NCI-H2029 (cell line): ENCODE data around the gene NAGPA.
"Not testable (repeated sequence)": the region's sequence is repeated elsewhere in the genome, so short reads cannot be mapped to it uniquely, and the experiment has no call there.

Experiments
- DNase-seq: peaks from one replicate; lab custom pipeline; 2025; lab: John Stamatoyannopoulos, UW

The NAGPA gene

GRCh38 chr16:5033256-5034166 is at the start of gene NAGPA:
TSS of gene NAGPA (minus strand) at chr16:5033935. CDS start at chr16:5033914, 21 bp downstream.
- DNase-seq = peak; percentile 57

- not testable (repeated sequence) for DNase-seq
Measured at GRCh38 chr16:5080996-5081395, 47.3 kb upstream of the NAGPA start.

DNA sequence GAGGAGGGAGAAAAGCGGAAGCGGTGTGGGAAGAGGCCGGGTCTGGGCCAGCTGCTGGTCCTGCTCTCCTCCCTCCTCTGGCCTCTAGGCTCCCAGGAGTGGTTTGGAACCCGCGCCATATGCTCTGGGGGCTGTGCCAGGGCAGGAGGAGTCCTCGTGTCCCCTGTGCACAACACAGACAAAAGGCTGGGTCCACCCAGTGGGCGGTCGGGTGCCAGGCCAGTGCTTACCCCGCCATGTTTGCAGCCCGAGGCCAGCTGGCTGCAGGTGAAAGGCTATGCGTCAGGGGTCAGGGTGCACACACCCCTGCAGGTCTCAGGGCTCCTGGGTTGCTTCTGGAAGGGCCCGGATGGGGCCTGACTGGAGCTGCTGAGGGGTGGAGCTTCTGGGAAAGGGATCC is 46.7 kb upstream of the NAGPA start:
- not testable (repeated sequence) for DNase-seq

DNA sequence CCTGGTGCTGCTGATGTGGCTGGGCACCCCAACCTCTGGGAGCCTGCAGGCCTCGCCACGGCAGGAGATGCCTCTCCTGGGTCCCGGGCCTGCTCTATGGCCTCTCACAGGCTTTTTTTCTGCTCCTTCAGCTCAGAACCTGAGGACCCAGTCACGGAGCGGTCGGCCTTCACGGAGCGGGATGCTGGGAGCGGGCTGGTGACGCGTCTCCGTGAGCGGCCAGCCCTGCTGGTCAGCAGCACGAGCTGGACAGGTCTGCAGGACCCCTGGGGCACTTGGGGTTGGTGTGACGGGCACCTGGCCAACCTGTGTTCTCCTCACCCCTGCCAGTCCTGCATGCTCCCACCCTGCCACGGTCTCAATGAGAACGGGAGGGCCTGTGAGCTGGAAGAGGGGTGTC is 44.9 kb upstream of the NAGPA start:
- no peak for DNase-seq

- DNase-seq = no peak
Measured at GRCh38 chr16:5077304-5077703, 43.6 kb upstream of the NAGPA start.

GRCh38 chr16:5075637-5076036 is 41.9 kb upstream of the NAGPA start:
- DNase-seq = no peak

DNA sequence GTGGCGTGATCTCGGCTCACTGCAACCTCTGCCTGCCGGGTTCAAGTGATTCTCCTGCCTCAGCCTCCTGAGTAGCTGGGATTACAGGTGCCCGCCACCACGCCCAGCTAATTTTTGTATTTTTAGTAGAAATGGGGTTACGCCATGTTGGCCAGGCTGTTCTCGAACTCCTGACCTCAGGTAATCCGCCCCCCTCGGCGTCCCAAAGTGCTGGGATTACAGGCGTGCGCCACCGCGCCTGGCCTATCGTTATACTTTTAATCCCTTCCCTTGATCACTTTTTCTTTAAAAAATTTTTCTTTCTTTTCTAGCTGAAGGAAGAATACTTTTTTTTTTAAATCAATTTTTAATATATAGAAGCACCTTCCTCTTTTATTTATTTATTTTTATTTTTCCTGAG is 40.0 kb upstream of the NAGPA start:
- DNase-seq = not testable (repeated sequence)

- no peak for DNase-seq
Measured at GRCh38 chr16:5073279-5073629, 39.5 kb upstream of the NAGPA start.

GRCh38 chr16:5072334-5073278 is 38.9 kb upstream of the NAGPA start:
- DNase-seq = no peak

DNA sequence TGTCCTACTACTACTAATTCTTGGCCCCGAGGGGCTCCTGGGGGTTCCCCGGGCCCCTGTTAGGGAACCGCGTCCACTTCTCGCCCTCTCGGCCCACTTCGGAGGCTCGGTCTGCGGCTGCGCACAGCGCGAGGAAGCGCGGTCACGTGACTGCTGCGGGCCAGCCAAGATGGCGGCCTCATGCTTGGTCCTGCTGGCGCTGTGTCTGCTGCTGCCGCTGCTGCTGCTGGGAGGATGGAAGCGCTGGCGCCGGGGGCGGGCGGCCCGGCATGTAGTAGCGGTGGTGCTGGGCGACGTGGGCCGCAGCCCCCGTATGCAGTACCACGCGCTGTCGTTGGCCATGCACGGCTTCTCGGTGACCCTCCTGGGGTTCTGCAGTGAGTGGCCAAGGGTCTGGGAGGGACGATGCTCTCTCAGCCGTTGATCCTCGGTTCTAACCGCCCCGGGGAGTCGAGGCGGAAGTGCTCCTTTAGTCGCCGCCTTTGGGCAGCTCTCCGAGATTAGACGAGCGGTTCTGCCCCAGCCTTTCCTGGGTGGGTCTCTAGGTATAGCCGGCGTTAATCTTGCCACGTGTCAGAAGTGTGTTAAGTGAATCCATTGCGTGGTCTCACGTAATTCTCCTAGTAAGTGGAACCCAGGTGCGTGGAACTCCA is 38.1 kb upstream of the NAGPA start, which contains the start of gene ALG1:
Gene ALG1, plus strand, starts transcription at position 163 of the 653 bp plus-strand sequence. Its CDS starts 7 bp downstream, at position 170.
- peak; percentile 84 for DNase-seq

DNA sequence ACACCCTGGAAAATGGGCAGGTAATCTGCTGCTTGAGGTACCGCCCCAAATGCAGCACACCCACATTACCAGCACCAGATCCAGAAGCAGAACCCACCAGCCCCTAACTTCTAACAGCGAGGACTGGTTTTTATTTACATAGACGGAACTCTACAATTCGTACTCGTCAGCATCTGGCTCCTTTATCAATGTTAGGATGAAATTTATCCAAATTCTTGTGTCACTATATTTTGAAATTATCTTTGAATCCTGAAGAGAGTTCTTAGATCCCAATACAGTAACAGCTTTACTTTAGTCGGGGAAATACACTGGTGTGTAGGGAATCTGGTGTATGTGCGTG is 37.6 kb upstream of the NAGPA start:
- DNase-seq = no peak

DNA sequence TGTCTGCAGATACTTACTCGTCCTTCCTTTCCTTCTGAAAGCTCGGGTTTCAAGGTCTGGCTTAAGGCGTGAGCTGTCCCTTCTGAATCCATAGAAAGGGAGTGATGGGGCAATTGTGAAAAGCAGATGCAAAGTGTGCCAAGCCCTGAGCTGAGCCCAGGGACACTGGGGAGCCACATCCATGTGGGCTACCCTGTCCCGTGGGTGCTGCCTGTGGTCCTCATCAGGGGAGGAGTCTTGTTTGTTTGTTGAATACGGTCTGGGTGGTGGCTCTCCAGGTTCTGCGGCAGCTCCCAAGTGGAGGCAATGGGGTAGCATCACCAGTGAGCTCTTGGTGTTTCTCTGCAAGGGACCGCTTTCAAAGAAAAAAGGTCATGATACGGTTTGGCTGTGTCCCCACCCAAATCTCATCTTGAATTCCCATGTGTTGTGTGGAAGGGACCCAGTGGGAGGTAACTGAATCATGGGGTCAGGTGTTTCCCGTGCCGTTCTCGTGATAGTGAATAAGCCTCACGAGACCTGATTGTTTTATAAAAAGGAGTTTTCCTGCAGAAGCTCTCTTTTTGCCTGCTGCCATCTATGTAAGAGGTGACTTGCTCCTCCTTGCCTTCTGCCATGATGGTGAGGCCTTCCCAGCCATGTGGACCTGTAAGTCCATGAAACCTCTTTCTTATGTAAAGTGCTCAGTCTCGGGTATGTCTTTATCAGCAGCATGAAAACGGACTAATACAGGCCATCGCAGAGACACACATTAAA is 36.9 kb upstream of the NAGPA start:
- DNase-seq = no peak

GRCh38 chr16:5069854-5070253 is 36.1 kb upstream of the NAGPA start:
- DNase-seq = no peak

DNA sequence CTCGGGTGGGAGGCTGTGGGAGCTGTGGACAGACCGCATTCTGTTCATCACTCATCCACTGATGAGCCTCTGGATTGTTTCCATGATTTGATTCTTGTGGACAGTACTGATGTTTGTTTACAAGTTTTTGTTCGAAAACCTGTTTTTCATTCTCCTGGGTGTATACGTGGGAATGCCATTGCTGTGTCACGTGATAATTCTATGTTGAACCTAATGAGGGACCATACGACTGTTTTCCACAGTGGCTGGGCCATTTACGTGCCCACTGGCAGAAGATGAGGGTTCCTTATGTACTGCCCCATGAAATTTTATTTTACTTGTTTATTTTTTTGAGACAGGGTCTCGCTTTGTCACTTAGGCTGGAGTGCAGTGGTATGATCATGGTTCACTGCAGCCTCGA is 35.3 kb upstream of the NAGPA start:
- DNase-seq = no peak

- no peak for DNase-seq
Measured at GRCh38 chr16:5066511-5066910, 32.8 kb upstream of the NAGPA start.

- no peak for DNase-seq
Measured at GRCh38 chr16:5065813-5066212, 32.1 kb upstream of the NAGPA start, which contains the start of gene C16orf89. TSS of gene C16orf89 (minus strand) at chr16:5065956. CDS start at chr16:5065908, 48 bp downstream.

DNA sequence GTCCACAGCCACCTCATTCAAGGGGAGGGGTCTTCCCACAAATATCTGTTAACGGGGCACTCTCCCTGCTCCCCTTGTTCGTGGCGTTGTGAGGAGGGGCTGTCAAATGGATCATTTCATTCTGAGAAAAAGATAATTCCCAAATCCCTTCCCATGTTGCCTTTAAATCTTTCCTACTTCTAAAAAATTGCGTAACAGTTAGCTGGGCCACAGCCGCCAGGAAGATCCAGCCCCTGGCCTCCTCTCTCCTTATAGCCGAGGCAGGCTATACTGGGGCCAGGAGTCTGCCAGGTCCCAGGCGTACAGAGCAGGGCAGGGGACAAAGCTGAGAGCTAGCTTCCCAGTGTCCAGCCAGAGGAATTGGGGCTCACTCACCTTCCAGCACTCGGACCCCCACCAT is 31.6 kb upstream of the NAGPA start:
- no peak for DNase-seq

GRCh38 chr16:5064915-5065314 is 31.2 kb upstream of the NAGPA start:
- DNase-seq = peak; percentile 54

GRCh38 chr16:5062790-5063765 is 29.3 kb upstream of the NAGPA start:
- DNase-seq = no peak

- no peak for DNase-seq
Measured at GRCh38 chr16:5062051-5062450, 28.3 kb upstream of the NAGPA start.
